Stomach (tissue), 9 donors: Measurements from ENCODE around the gene PGLYRP2. TPM values are rescaled to one million over a fixed set of nuclear protein-coding genes. Genes with fewer than 3 reads are reported as not detected.
"Not testable (repeated sequence)": the region's sequence is repeated elsewhere in the genome, so short reads cannot be mapped to it uniquely, and the experiment has no call there.

Source experiments
- DNase-seq, 2 donors: peaks; one replicate each; pipeline versions ENCODE4 v3.0.0 to v3.0.0-alpha.2; 2013 to 2019
- H3K27ac ChIP-seq, 5 donors: fragments of 200-600 bp in 4 of 5; sonication (generic) in 4 of 5; one replicate each; pipeline ENCODE4 v1.5.1; 2013 to 2019; ENCODE audit warnings: mild to moderate bottlenecking in 1 of 5, moderate library complexity in 1 of 5
- H3K27me3 ChIP-seq, 3 donors: fragments of 200-600 bp; sonication (generic); one replicate each; pipeline ENCODE4 v1.5.1; 2017 to 2019; ENCODE audit warnings: mixed run types in 1 of 3
- H3K36me3 ChIP-seq, 4 donors: fragments of 200-600 bp; sonication (generic); 1 replicate in 3 of 4; 2 replicates in 1 of 4; pipeline ENCODE4 v1.5.1; 2016 to 2019
- H3K4me1 ChIP-seq, 4 donors: fragments of 200-600 bp; sonication (generic); one replicate each; pipeline ENCODE4 v1.5.1; 2016 to 2019
- H3K4me3 ChIP-seq, 4 donors: fragments of 200-600 bp; sonication (generic) in 3 of 4; one replicate each; pipeline ENCODE4 v1.5.1; 2016 to 2019; ENCODE audit warnings: mild to moderate bottlenecking in 1 of 4
- H3K9me3 ChIP-seq, 4 donors: fragments of 200-600 bp; sonication (generic); one replicate each; pipeline ENCODE4 v1.5.1; 2016 to 2019
- EP300 ChIP-seq: sonication (generic); formaldehyde crosslinking; IDR thresholded peaks from one replicate; pipeline ENCODE4 v1.6.1; 2017; ENCODE audit warnings: antibody characterized with exemption
- POLR2A ChIP-seq, 4 donors: fragments of 450-650 bp; IDR thresholded peaks; one replicate each; pipeline ENCODE4 v1.6.1; 2016; ENCODE audit warnings: antibody characterized with exemption in 4 of 4, control low read depth in 2 of 4, mild to moderate bottlenecking in 1 of 4, moderate library complexity in 1 of 4
- POLR2AphosphoS5 ChIP-seq, 3 donors: sonication (generic); formaldehyde crosslinking; IDR thresholded peaks; one replicate each; pipeline ENCODE4 v1.6.1; 2016; ENCODE audit warnings: antibody characterized with exemption in 3 of 3
- WGBS, 5 donors: extraction: QIAGEN DNeasy Blood & Tissue Kit in 3 of 5; methylation state at CpG; one replicate each; pipeline versions ENCODE4 v1.1.5 to v1.1.7; 2013 to 2018; 5-methylcytosine and 5-hydroxymethylcytosine counted together
- intact Hi-C: fragments of 100-400 bp; cut with DNase I; formaldehyde crosslinking; loops from one replicate; pipeline ENCODE4 v1.15.1; 2023; ENCODE audit warnings: low total_unique reads
- polyA plus RNA-seq, 3 donors: library from polyadenylated mRNA; stranded (reverse); fragments of 200-250 nt; gene quantifications; one replicate each; pipeline ENCODE4 v1.2.3, GENCODE V29; 2013
- total RNA-seq, 5 donors: library from RNA; depleted of rRNA; stranded (reverse); fragments of >200 nt; gene quantifications; one replicate each; pipeline versions ENCODE4 v1.1.0 to v1.2.3, GENCODE V29; 2014 to 2016
- TF ChIP-seq, protein P1 (sequence below), 7 experiments: fragments of 450-650 bp in 4 of 7; fragments of 200-600 bp in 3 of 7; sonication (generic) in 3 of 7; IDR thresholded peaks; one replicate each; pipeline ENCODE4 v1.5.1; 2016 to 2019; ENCODE audit warnings: antibody characterized with exemption in 7 of 7, control low read depth in 2 of 7, mild to moderate bottlenecking in 1 of 7
- donor health status: healthy with polysubstance abuse.
- donor health status: Bipolar disorder and iron deficiency.
- donor health status: healthy.

Gene PGLYRP2
- total and polyA plus RNA-seq, 8 donors: not detected

DNA sequence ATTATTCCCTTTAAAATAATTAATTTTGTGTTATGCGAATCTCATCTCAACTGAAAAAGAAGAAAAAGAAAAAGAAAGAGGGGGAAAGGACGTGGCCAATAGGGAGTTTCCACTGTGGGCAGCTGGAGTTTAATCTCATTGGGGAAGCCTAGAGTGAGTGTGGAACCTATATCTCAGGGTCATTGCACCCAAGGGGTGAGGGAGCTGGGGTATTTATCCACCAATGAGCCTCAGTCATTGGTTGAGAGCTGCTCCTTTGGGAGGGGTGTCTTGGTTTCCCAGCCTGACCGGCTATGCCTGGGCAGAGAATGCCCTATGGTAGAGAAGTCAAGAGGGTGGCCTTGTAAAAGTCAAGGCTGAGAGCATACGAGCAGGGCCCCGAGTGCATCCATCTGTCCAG is 45.5 kb upstream of the PGLYRP2 start:
- H3K4me1 ChIP-seq: no peaks in the 10 kb centered on the region
- H3K36me3 ChIP-seq: no peaks in the 10 kb centered on the region
- whole genome bisulfite sequencing, 5 donors: 72 to 87% (median 77%) methylated on average over 5 of the region's 5 CpGs
- no peak for TF ChIP-seq POLR2AphosphoS5 (IDR thresholded peaks at IDR 0.05)
- TF ChIP-seq, protein P1, sequence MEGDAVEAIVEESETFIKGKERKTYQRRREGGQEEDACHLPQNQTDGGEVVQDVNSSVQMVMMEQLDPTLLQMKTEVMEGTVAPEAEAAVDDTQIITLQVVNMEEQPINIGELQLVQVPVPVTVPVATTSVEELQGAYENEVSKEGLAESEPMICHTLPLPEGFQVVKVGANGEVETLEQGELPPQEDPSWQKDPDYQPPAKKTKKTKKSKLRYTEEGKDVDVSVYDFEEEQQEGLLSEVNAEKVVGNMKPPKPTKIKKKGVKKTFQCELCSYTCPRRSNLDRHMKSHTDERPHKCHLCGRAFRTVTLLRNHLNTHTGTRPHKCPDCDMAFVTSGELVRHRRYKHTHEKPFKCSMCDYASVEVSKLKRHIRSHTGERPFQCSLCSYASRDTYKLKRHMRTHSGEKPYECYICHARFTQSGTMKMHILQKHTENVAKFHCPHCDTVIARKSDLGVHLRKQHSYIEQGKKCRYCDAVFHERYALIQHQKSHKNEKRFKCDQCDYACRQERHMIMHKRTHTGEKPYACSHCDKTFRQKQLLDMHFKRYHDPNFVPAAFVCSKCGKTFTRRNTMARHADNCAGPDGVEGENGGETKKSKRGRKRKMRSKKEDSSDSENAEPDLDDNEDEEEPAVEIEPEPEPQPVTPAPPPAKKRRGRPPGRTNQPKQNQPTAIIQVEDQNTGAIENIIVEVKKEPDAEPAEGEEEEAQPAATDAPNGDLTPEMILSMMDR (IDR thresholded peaks at IDR 0.05): no peak
- no peak for TF ChIP-seq POLR2A (IDR thresholded peaks at IDR 0.05)
- TF ChIP-seq EP300: no peak
- H3K4me3 ChIP-seq: no peak overlapping the region
- intact Hi-C loops: no loop called here
- no peak overlapping the region for H3K27ac ChIP-seq
- peaks cover 0 to under 1% (median 0%) of the 10 kb centered on the region in 4 donors for H3K9me3 ChIP-seq
- H3K27me3 ChIP-seq: peaks cover 0 to 31% (median 0%) of the 10 kb centered on the region in 3 donors
- no peak for DNase-seq

DNA sequence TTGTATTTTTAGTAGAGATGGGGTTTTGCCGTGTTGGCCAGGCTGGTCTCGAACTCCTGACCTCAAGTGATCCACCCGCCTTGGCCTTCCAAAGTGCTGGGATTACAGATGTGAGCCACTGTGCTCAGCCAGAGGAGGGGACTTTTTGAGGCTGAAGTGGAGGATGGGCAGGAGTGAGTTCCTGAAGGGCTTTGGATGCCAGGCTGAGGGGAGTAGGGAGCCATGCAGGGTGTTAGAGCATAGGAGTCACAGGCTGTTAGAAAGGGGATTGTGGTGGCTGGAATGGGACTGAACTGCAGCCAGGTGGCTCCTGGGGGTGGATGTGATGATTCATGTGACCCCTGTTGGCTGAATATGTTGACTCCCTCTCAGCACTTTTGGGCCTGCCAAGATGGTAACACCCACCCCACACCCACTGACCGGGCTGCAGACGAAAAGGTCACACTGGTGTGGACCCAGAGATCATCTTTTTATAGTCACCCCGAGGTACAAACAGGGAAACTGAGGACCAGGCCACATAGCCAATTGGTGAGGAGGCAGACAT is 40.2 kb upstream of the PGLYRP2 start:
- DNase-seq: no peak
- Histone ChIP-seq H3K27ac (no peak overlapping the region), H3K4me3 (no peak overlapping the region), H3K27me3 (peaks cover 0 to 36% (median 0%) of the 10 kb centered on the region in 3 donors), H3K36me3 (no peaks in the 10 kb centered on the region), H3K4me1 (no peaks in the 10 kb centered on the region), H3K9me3 (peaks cover 0 to 21% (median 19%) of the 10 kb centered on the region in 4 donors)
- intact Hi-C loops: no loop called here
- WGBS, 5 donors: 65 to 76% (median 71%) methylated on average over 6 of the region's 6 CpGs
- TF ChIP-seq EP300: no peak
- no peak for TF ChIP-seq POLR2A (IDR thresholded peaks at IDR 0.05)
- TF ChIP-seq, protein P1 (IDR thresholded peaks at IDR 0.05): no peak
- TF ChIP-seq POLR2AphosphoS5 (IDR thresholded peaks at IDR 0.05): no peak

DNA sequence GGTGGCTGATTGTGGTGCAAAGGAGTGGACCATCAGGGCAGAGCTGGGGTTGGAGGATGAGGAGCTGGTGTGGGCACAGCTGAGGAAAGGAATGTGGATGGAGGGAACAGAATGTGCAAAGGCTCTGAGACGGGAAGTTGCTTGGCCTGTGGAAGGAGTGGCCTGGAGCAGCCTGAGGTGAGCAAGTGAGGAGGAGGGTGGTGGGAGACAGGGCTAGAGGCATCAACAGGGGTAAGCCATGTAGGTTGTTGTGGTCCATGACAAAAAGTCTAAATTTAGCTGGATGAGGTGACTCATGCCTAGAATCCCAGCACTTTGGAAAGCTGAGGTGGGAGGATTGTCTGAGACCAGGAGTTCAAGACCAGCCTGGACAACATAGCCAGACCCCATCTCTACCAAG is 38.5 kb upstream of the PGLYRP2 start:
- Histone ChIP-seq H3K4me1 (no peaks in the 10 kb centered on the region), H3K9me3 (peaks cover 0 to 21% (median 19%) of the 10 kb centered on the region in 4 donors), H3K4me3 (no peak overlapping the region), H3K27ac (no peak overlapping the region), H3K27me3 (peaks cover 0 to 33% (median 0%) of the 10 kb centered on the region in 3 donors), H3K36me3 (no peaks in the 10 kb centered on the region)
- 81 to 100% (median 86%) methylated on average over 1 of the region's 1 CpG for WGBS, 5 donors
- no peak for DNase-seq
- intact Hi-C loops: no loop called here
- TF ChIP-seq POLR2AphosphoS5 (IDR thresholded peaks at IDR 0.05) (no peak), EP300 (no peak), POLR2A (IDR thresholded peaks at IDR 0.05) (no peak)
- TF ChIP-seq, protein P1 (IDR thresholded peaks at IDR 0.05): no peak

DNA sequence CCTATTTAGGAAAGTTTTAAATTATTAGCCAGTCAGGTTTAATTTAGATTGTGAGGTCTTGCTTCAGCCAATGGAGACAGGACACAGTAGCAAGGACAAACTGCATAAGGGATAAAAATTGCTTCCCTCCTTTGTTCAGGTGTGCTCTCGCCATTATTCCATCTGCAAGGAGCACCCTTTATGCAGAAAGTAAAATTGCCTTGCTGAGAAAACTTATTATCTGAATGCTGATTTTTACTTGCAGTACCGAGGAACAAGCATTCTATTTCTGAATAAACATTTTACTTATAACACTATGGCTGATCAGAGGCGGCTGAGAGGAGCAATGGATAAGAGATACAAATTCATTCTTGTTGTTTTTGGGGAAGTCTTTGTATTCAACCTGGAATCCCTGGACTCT is 37.1 kb upstream of the PGLYRP2 start:
- H3K27me3 ChIP-seq: peaks cover 0 to 32% (median 3%) of the 10 kb centered on the region in 3 donors
- H3K4me3 ChIP-seq: no peak overlapping the region
- intact Hi-C loops: no loop called here
- H3K4me1 ChIP-seq: no peaks in the 10 kb centered on the region
- H3K27ac ChIP-seq: no peak overlapping the region
- peaks cover 0 to 21% (median 19%) of the 10 kb centered on the region in 4 donors for H3K9me3 ChIP-seq
- TF ChIP-seq, protein P1 (IDR thresholded peaks at IDR 0.05): no peak
- TF ChIP-seq POLR2A (IDR thresholded peaks at IDR 0.05) (no peak), EP300 (no peak), POLR2AphosphoS5 (IDR thresholded peaks at IDR 0.05) (no peak)
- 79 to 96% (median 90%) methylated on average over 3 of the region's 3 CpGs for WGBS, 5 donors
- DNase-seq: no peak
- no peaks in the 10 kb centered on the region for H3K36me3 ChIP-seq

DNA sequence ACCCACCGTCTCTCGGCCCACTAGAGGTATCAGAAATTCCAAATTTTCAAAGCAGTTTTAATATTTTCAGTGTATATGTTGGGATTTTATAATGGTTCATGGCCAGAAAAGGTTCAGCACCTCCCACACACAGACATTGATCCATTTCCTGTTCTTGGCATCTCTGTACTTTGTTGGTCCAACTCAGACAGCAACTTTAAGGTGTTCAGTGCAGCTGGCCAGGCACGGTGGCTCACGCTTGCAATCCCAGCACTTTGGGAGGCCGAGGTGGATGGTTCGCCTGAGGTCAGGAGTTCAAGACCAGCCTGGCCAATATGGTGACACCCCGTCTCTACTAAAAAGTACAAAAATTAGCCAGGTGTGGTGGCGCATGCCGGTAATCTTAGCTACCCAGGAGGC is 35.9 kb upstream of the PGLYRP2 start:
- intact Hi-C loops, DNase-seq, H3K4me1 ChIP-seq, H3K36me3 ChIP-seq, H3K4me3 ChIP-seq: not testable (repeated sequence)
- Histone ChIP-seq H3K27ac (peak overlapping the region in 3 of 5 donors; percentile 28 to 64 (median 46)), H3K27me3 (peaks cover 0 to 41% (median 5%) of the 10 kb centered on the region in 3 donors), H3K9me3 (peaks cover 0 to 21% (median 19%) of the 10 kb centered on the region in 4 donors)
- WGBS, 5 donors: 86 to 91% (median 89%) methylated on average over 9 of the region's 9 CpGs
